GM12874 (cell line): ENCODE data around the gene CLIC1.

Experiments
- TF ChIP-seq, protein P1 (sequence below): IDR thresholded peaks from 2 replicates; pipeline ENCODE4 v1.5.1; 2011; ENCODE audit warnings: low read depth, mild to moderate bottlenecking, control low read depth, low read length, moderate library complexity; ENCODE audit not compliant: insufficient read depth

The CLIC1 gene

DNA sequence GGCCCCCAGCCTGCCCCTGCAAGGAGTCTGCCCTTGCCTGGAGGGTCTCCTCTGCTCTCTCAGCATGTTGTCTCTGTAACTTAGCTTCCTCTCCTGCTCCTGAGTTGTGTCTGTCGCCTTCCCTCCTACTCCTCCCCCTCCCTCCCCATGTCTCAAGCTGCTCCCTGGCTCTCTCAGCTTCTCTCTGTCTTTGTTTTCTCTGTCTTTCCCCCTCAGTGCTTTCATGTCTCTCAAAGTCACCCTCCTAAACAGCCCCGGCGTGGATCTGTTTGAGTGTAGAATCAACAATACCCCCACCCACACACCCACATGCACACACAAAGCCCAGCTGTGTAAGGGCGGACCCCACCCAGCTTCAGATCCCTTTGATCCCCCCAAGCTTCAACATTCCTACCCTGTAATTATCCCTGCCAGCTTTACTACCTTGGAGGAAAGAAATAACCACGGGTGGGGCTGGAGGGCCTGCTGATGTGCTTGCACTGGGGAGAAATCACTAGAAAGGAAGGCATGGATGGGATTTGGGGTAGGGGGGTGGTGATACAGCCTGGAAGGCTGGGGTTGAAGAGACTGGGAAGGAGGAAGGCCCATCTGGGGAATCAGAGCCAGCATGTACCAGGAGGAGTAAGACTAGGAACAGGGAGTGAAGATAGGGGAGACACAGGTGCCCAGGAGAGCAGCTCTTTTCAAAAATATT, 22.2 kb downstream of the CLIC1 start:
- TF ChIP-seq, protein P1, sequence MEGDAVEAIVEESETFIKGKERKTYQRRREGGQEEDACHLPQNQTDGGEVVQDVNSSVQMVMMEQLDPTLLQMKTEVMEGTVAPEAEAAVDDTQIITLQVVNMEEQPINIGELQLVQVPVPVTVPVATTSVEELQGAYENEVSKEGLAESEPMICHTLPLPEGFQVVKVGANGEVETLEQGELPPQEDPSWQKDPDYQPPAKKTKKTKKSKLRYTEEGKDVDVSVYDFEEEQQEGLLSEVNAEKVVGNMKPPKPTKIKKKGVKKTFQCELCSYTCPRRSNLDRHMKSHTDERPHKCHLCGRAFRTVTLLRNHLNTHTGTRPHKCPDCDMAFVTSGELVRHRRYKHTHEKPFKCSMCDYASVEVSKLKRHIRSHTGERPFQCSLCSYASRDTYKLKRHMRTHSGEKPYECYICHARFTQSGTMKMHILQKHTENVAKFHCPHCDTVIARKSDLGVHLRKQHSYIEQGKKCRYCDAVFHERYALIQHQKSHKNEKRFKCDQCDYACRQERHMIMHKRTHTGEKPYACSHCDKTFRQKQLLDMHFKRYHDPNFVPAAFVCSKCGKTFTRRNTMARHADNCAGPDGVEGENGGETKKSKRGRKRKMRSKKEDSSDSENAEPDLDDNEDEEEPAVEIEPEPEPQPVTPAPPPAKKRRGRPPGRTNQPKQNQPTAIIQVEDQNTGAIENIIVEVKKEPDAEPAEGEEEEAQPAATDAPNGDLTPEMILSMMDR: no peak

DNA sequence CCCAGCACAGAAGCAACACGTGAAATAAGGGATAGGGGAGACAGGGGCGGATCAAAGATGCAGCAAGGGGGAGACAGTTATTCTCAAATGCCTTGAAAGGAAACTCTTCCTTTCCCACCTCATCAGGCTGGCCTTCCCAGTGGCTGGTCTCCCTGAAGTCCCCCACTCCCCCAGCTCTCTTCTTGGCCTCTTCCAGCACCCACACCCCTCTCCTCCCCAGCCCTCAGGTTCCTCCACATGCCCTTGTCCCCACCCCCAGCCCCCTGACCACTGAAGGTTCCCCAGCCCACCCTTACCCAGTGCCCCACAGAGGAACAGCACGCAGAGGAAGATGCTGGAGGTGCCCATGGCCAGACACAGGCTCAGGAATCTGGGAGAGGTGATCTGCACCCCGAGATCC, 22.9 kb downstream of the CLIC1 start:
- TF ChIP-seq, protein P1: no peak

DNA sequence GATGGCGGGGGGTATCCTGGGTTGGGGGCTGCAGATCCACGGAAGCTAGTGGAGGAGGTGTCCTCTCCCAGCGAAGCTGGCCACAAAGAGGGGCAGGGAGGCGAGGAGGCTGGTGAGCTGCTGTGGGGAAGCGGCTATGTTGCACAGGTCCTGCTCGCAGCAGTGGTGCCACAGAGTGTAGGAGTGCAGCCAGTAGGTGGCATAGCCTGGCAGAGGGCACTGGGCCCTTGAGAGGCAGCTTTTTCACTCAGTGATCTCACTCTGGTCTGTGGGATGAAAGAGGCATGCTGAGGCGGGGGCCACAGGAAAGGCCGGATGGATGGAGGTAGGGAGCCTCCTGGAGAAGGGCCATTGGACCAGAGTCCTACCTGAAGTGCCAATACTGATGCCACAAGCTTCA, 24.0 kb downstream of the CLIC1 start:
- TF ChIP-seq, protein P1: 0 out of 2 replicates have a peak, but pooled peaks have one; percentile 19

DNA sequence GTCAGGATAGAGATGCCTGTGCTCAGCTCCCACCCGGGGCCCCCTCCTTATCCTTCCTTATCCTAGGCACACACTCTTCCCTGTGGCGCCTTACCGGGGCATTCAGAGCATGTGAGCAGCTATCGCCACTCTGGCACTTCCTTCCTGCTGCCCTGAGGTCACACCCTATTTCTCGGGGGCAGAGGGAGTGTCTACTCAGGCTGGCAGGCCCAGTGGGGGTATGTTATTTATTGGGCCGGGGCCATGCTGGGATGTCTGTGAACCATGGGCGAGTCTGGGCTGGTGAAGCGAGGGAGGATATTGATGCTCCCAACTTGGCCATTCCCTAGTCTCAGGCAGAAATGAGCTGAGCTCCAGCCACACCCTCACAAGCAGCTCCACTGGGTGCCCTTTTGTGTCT, 25.1 kb downstream of the CLIC1 start:
- TF ChIP-seq, protein P1: no peak

DNA sequence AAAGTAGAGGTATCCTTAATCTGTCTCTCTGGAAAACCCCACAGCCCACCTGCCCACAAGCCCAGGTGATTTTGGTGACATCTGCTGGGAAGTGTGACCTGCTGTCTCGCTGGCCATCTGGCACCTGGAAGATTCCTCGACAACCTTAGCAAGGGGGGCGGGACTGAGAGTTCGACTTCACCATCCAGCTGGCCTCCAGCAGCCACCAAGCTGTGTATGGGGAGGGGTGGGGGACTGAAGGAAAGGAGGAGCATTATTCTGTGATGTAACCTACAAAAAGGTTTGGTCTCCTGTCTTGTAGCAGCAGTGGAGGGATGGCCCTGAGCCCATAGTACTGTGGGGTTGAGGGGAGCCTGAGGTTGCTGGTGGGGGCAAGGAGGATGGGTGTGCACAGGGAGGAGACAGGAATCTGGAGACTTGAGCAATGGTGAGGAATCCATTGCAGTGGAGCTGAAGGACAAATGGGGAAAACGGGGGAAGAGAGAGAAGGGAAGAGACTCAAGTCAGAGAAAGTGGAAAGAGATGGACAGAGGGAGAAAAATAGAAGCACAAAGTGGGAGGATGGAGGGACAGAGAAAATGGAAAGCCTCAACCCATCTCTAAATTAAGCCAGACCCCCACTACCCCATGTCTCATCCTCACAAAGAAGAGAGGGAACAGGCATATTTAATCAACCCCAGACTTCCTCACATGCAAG, 25.7 kb downstream of the CLIC1 start:
- TF ChIP-seq, protein P1: no peak

DNA sequence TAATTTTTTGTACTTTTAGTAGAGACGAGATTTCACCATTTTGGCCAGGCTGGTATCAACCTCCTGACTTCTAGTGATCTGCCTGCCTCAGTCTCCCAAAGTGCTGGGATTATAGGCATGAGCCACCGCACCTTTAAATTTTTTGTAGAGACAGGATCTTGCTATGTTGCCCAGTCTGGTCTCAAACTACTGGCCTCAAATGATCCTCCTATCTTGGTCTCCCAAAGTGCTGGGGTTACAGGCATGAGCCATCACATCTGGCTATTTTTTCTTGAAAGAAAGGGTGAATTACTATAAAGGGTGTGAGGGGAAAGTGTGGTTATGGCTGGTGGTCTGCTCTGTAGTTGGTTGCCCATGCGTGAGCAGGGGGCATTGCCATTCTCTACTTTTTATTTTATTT, 28.1 kb downstream of the CLIC1 start:
- TF ChIP-seq, protein P1: no peak

DNA sequence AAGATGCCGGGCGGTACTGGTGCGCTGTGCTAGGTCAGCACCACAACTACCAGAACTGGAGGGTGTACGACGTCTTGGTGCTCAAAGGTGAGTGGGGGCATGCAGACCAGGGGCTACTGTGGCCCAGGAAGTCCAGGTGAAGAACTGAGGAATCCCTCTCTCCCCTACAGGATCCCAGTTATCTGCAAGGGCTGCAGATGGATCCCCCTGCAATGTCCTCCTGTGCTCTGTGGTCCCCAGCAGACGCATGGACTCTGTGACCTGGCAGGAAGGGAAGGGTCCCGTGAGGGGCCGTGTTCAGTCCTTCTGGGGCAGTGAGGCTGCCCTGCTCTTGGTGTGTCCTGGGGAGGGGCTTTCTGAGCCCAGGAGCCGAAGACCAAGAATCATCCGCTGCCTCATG, 28.6 kb downstream of the CLIC1 start:
- TF ChIP-seq, protein P1: no peak
